Measurements from ENCODE around the gene ANKRD66. TPM values are rescaled to one million over a fixed set of nuclear protein-coding genes. Genes with fewer than 3 reads are reported as not detected.

Gene ANKRD66
- total and polyA plus RNA-seq, 2 of the 4 experiments (the other 2 are of a cell fraction): not detected

DNA sequence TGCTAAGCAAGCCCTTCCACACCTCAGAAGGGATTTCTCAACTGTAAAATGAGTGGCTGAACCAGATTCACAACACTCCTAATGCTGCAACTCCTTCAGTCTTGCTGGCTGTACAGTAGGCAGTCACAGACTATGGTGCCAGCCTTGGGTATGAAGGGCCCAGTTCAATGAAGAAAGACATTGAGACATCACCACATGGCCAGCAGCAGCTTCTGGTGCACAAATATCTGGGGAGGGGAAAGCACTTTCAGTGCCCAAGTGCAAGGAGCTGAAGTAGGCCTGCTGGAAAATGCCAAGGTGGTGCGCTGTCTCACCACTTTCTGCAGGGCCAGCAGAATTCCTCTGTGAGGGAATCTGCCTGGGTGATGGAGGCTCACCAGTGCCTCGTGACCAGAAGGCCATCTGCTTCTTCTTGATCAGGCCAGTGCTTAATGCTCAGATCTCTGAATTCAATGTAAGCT is 13.4 kb upstream of the ANKRD66 start:
- dilution Hi-C loops (cut with HindIII; ENCODE audit: low sequenced_read_pairs, unreplicated experiment) (no loop called here), intact Hi-C loops (cut with micrococcal nuclease) (no loop called here), in situ Hi-C loops (cut with MboI; ENCODE audit: low sequenced_read_pairs) (no loop called here)
- Histone ChIP-seq H3K18ac (ENCODE audit: low read depth, low read length) (no peak overlapping the region), H2BK120ac (ENCODE audit: low read depth, low read length) (no peak overlapping the region), H3K4me2 (ENCODE audit: low read depth, low read length) (no peak overlapping the region), H2AFZ (replicated peaks; ENCODE audit: low read length, poor library complexity) (peak overlapping the region; percentile 34), H4K5ac (ENCODE audit: low read depth, low read length) (no peak overlapping the region), H3K23ac (ENCODE audit: low read depth, low read length) (no peak overlapping the region), H3K14ac (replicated peaks; ENCODE audit: low read depth, low read length) (no peak overlapping the region), H3K9me1 (ENCODE audit: insufficient read depth, low read length) (no peaks in the 10 kb centered on the region), H3K56ac (ENCODE audit: extremely low read depth, insufficient read depth, low read length) (no peak overlapping the region), H3K36me3 (ENCODE audit: control insufficient read depth, insufficient read depth, low read length) (no peaks in the 10 kb centered on the region), H2AK9ac (replicated peaks; ENCODE audit: low read depth, low read length, poor library complexity) (no peak overlapping the region), H4K91ac (ENCODE audit: insufficient read depth, low read depth, low read length) (no peak overlapping the region), H3K9ac (ENCODE audit: low read depth, low read length) (no peak overlapping the region), H3K4ac (ENCODE audit: low read depth, low read length) (no peak overlapping the region), H3K79me1 (ENCODE audit: low read depth in 1 of 2, low read length in 2 of 2) (no peaks in the 10 kb centered on the region), H2BK5ac (ENCODE audit: low read depth, low read length, poor library complexity, severe bottlenecking) (no peak overlapping the region), H3K4me3 (ENCODE audit: insufficient read depth, low read depth, low read length) (no peak overlapping the region), H3K27ac (ENCODE audit: insufficient read depth, low read length) (no peak overlapping the region), H4K20me1 (ENCODE audit: insufficient read depth, low read length) (no peaks in the 10 kb centered on the region), H3K27me3 (ENCODE audit: control insufficient read depth, insufficient read depth, low read length) (peaks cover 30% of the 10 kb centered on the region), H3K9me3 (ENCODE audit: control insufficient read depth, insufficient read depth, low read length) (no peaks in the 10 kb centered on the region), H2AK5ac (ENCODE audit: low read depth, low read length) (no peak overlapping the region), H3K4me1 (ENCODE audit: control insufficient read depth, insufficient read depth, low read length) (0 out of 2 replicates have a peak, but pooled peaks cover 2% of the 10 kb centered on the region), H2BK20ac (ENCODE audit: low read depth, low read length) (no peak overlapping the region), H4K8ac (ENCODE audit: low read depth in 2 of 2, low read length in 2 of 2) (no peak overlapping the region), H2BK15ac (ENCODE audit: low read depth, low read length) (no peak overlapping the region)
- no TSS peak for BruUV-seq (replicated peaks)
- ChIA-PET POLR2A (ENCODE audit: unreplicated experiment) (no interaction called here), CTCF (no interaction called here)
- 60% methylated on average over 1 of the region's 2 CpGs; no CpG with 5 or more reads in 1 of the 2 experiments for WGBS, 2 experiments (ENCODE audit: extremely low coverage in 2 of 2, insufficient read length in 1 of 2)
- DNase-seq (no peak), ATAC-seq (ENCODE audit: low read depth) (no peak)
- TF ChIP-seq FOS (IDR thresholded peaks at IDR 0.05; ENCODE audit: low read depth, low read length): no peak
- no peak for TF ChIP-seq POLR2A (IDR thresholded peaks at IDR 0.05; ENCODE audit: low read depth, low read length)
- TF ChIP-seq MAZ (IDR thresholded peaks at IDR 0.05; ENCODE audit: borderline replicate concordance, low read depth, low read length): no peak
- TF ChIP-seq RCOR1 (IDR thresholded peaks at IDR 0.05; ENCODE audit: insufficient replicate concordance, low read length): no peak
